HEK293T (cell line): Measurements from ENCODE around the gene PRKCE.

Experiments
- BHLHE40 ChIP-seq: fragments of 450-650 bp; IDR thresholded peaks from 2 replicates; pipeline ENCODE4 v1.6.1; 2016; ENCODE audit warnings: mild to moderate bottlenecking, moderate library complexity, borderline replicate concordance
- ELF4 ChIP-seq: fragments of 450-650 bp; IDR thresholded peaks from 2 replicates; pipeline ENCODE4 v1.6.1; 2017; ENCODE audit warnings: antibody characterized with exemption
- FOXA1 ChIP-seq: fragments of 450-650 bp; IDR thresholded peaks from 2 replicates; pipeline ENCODE4 v1.6.1; 2016; ENCODE audit warnings: mild to moderate bottlenecking
- FOXK2 ChIP-seq: fragments of 450-650 bp; IDR thresholded peaks from 2 replicates; pipeline ENCODE4 v1.6.1; 2016; ENCODE audit warnings: mild to moderate bottlenecking
- FOXM1 ChIP-seq: fragments of 450-650 bp; IDR thresholded peaks from 2 replicates; pipeline ENCODE4 v1.6.1; 2017; ENCODE audit warnings: mild to moderate bottlenecking, borderline replicate concordance
- HDGF ChIP-seq: fragments of 450-650 bp; IDR thresholded peaks from 2 replicates; pipeline ENCODE4 v1.6.1; 2017; ENCODE audit warnings: antibody characterized with exemption, borderline replicate concordance
- L3MBTL2 ChIP-seq: fragments of 450-650 bp; conservative IDR thresholded peaks from 2 replicates; pipeline ENCODE4 v1.6.1; 2016; ENCODE audit warnings: mild to moderate bottlenecking
- NFRKB ChIP-seq: fragments of 450-650 bp; IDR thresholded peaks from 2 replicates; pipeline ENCODE4 v1.6.1; 2016; ENCODE audit warnings: mild to moderate bottlenecking, moderate library complexity
- PKNOX1 ChIP-seq: fragments of 450-650 bp; IDR thresholded peaks from 2 replicates; pipeline ENCODE4 v1.6.1; 2016
- SP1 ChIP-seq: fragments of 450-650 bp; IDR thresholded peaks from 2 replicates; pipeline ENCODE4 v1.6.1; 2017
- SUZ12 ChIP-seq: fragments of 450-650 bp; IDR thresholded peaks from 2 replicates; pipeline ENCODE4 v1.6.1; 2016; ENCODE audit warnings: mild to moderate bottlenecking
- TARDBP ChIP-seq: fragments of 450-650 bp; IDR thresholded peaks from 2 replicates; pipeline ENCODE4 v1.6.1; 2016
- ZNF384 ChIP-seq: fragments of 450-650 bp; IDR thresholded peaks from 2 replicates; pipeline ENCODE4 v1.6.1; 2016

DNA sequence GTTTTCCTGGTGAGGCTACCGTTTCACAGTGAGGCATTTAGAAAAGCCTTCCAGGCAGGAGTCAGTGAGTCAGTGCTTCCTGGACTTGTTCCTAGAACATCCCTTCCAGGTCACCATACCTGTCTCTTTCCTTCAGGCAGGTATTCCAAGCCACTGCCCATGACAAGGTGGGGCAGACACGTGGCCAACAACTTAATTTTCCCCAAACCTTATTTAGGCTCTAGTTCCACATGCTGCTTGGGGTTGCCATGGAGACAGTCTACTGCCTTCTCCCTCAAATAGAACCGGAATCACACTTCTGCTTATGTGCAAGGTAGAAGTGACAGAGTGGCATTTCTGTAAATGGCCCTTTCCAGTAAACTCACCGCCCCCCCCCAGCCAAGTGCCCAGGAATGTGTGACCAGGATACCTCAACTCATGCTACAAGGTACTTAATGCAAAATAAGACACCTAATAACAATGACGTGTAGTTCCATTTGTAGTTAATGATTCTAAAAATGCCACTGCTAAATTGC lies 258.3 kb downstream of the PRKCE start:
- TF ChIP-seq NFRKB (no peak), TARDBP (no peak), FOXM1 (no peak), FOXK2 (no peak), SP1 (no peak), BHLHE40 (no peak), PKNOX1 (no peak), FOXA1 (no peak), ZNF384 (no peak), ELF4 (no peak), L3MBTL2 (no peak), SUZ12 (no peak), HDGF (no peak)
